ENCODE measurements around the gene MORN3.
"Not testable (repeated sequence)": the region's sequence is repeated elsewhere in the genome, so short reads cannot be mapped to it uniquely, and the experiment has no call there.

The MORN3 gene
- long read RNA-seq, donor 1: 0 reads
- long read RNA-seq, donor 2: 0 reads
- long read RNA-seq, donor 3: 0 reads
- long read RNA-seq, donor 4: 0 reads
- long read RNA-seq, donor 5, partial matches to known transcripts: 0 of 1 reads
- long read RNA-seq, donor 5, other reads (novel, unspliced or antisense): 0 of 1 reads
- long read RNA-seq, donor 6: 0 reads
- long read RNA-seq, donor 7: 0 reads
- long read RNA-seq, donor 8, partial matches to known transcripts: 0 of 1 reads
- long read RNA-seq, donor 8, other reads (novel, unspliced or antisense): 0 of 1 reads

GRCh38 chr12:121669521-121669900 lies at the start of gene MORN3:
Gene MORN3, minus strand, starts transcription at chr12:121669654. Its CDS starts 171 bp downstream, at chr12:121669483.
- no peak for DNase-seq

GRCh38 chr12:121718653-121719239 lies 49.3 kb upstream of the MORN3 start:
- DNase-seq: no peak

- DNase-seq: no peak
Observed at GRCh38 chr12:121717041-121717699, 47.7 kb upstream of the MORN3 start.

GRCh38 chr12:121715862-121716435 lies 46.5 kb upstream of the MORN3 start:
- no peak for DNase-seq

GRCh38 chr12:121715055-121715454 lies 45.6 kb upstream of the MORN3 start:
- not testable (repeated sequence) for DNase-seq

GRCh38 chr12:121713793-121714192 lies 44.3 kb upstream of the MORN3 start:
- no peak for DNase-seq

GRCh38 chr12:121713257-121713777 lies 43.9 kb upstream of the MORN3 start:
- DNase-seq: peak; percentile 29

- DNase-seq: peak; percentile 85
Observed at GRCh38 chr12:121712461-121713256, 43.2 kb upstream of the MORN3 start, which contains the start of gene TMEM120B. Gene TMEM120B, plus strand, starts transcription at chr12:121712752. Its CDS starts 144 bp downstream, at chr12:121712896.

- DNase-seq: no peak
Observed at GRCh38 chr12:121712190-121712460, 42.7 kb upstream of the MORN3 start.

- no peak for DNase-seq
Observed at GRCh38 chr12:121711361-121712189, 42.1 kb upstream of the MORN3 start.

- no peak for DNase-seq
Observed at GRCh38 chr12:121709478-121709961, 40.1 kb upstream of the MORN3 start.

- DNase-seq: not testable (repeated sequence)
Observed at GRCh38 chr12:121709064-121709424, 39.6 kb upstream of the MORN3 start.

- DNase-seq: no peak
Observed at GRCh38 chr12:121708313-121709063, 39.0 kb upstream of the MORN3 start.

GRCh38 chr12:121705514-121705913 lies 36.1 kb upstream of the MORN3 start:
- DNase-seq: no peak

GRCh38 chr12:121702944-121703343 lies 33.5 kb upstream of the MORN3 start:
- DNase-seq: no peak

GRCh38 chr12:121701667-121702277 lies 32.3 kb upstream of the MORN3 start:
- DNase-seq: no peak

- DNase-seq: not testable (repeated sequence)
Observed at GRCh38 chr12:121697861-121698260, 28.4 kb upstream of the MORN3 start.

GRCh38 chr12:121697093-121697698 lies 27.7 kb upstream of the MORN3 start:
- DNase-seq: peak; percentile 43

GRCh38 chr12:121693155-121693687 lies 23.8 kb upstream of the MORN3 start:
- DNase-seq: no peak
